HEK293 (cell line): ENCODE results near the gene AKR1C3.
"Not testable (repeated sequence)": the region's sequence is repeated elsewhere in the genome, so short reads cannot be mapped to it uniquely, and the experiment has no call there.

Source experiments
- CTCF ChIA-PET: fragments of 350-600 bp; formaldehyde crosslinking; extraction: SDS; loops from one replicate; lab custom pipeline; 2021; ENCODE audit warnings: antibody characterized with exemption; lab: Yijun Ruan, JAX
- POLR2A ChIA-PET: fragments of 300-600 bp; formaldehyde crosslinking; extraction: SDS; loops from one replicate; lab custom pipeline; 2020; ENCODE audit warnings: antibody characterized with exemption, inconsistent platforms; lab: Yijun Ruan, JAX
- H3K27ac ChIP-seq: fragments of 200-500 bp; sonication (Bioruptor generic); 2 replicates; pipeline ENCODE4 v1.5.1; 2014; ENCODE audit warnings: low read depth, low read length, control low read depth, inconsistent platforms; ENCODE audit errors: extremely low read depth
- H3K36me3 ChIP-seq, 2 experiments: fragments of 200-500 bp in 1 of 2; sonication (Bioruptor generic) in 1 of 2; 1 replicate in 1 of 2; 2 replicates in 1 of 2; pipeline ENCODE4 v1.5.1; 2014 to 2017; ENCODE audit warnings: inconsistent platforms in 2 of 2, low read length in 2 of 2; ENCODE audit not compliant: control insufficient read depth in 2 of 2, insufficient read depth in 1 of 2
- H3K4me1 ChIP-seq: fragments of 200-500 bp; sonication (Bioruptor generic); 2 replicates; pipeline ENCODE4 v1.5.1; 2014; ENCODE audit warnings: mild to moderate bottlenecking, low read length, inconsistent platforms; ENCODE audit not compliant: control insufficient read depth, insufficient read depth
- H3K4me3 ChIP-seq: 2 replicates; pipeline ENCODE4 v1.5.1; 2011; ENCODE audit warnings: low read depth, mild to moderate bottlenecking, control low read depth, low read length, moderate library complexity
- H3K9me3 ChIP-seq: fragments of 200-500 bp; sonication (Bioruptor generic); 2 replicates; pipeline ENCODE4 v1.5.1; 2014; ENCODE audit warnings: low read depth, low read length, inconsistent platforms; ENCODE audit not compliant: control insufficient read depth, insufficient read depth
- BCL11A ChIP-seq: fragments of 450-650 bp; formaldehyde crosslinking; IDR thresholded peaks from 2 replicates; pipeline ENCODE4 v1.5.1; 2016; ENCODE audit warnings: low read depth, missing biosample characterization, missing genetic modification characterization
- KLF7 ChIP-seq: fragments of 450-650 bp; formaldehyde crosslinking; IDR thresholded peaks from 2 replicates; pipeline ENCODE4 v1.5.1; 2016; ENCODE audit warnings: missing biosample characterization, missing genetic modification characterization, borderline replicate concordance
- ZEB2 ChIP-seq: fragments of 450-650 bp; formaldehyde crosslinking; IDR thresholded peaks from 2 replicates; pipeline ENCODE4 v1.5.1; 2016; ENCODE audit warnings: missing biosample characterization, missing genetic modification characterization
- ZNF266 ChIP-seq: fragments of 450-650 bp; formaldehyde crosslinking; IDR thresholded peaks from 2 replicates; pipeline ENCODE4 v1.5.1; 2016; ENCODE audit warnings: missing biosample characterization, missing genetic modification characterization, low read depth
- ZNF311 ChIP-seq: fragments of 450-650 bp; formaldehyde crosslinking; IDR thresholded peaks from 2 replicates; pipeline ENCODE4 v1.5.1; 2017; ENCODE audit warnings: missing biosample characterization, missing genetic modification characterization, borderline replicate concordance
- ZNF555 ChIP-seq: fragments of 450-650 bp; formaldehyde crosslinking; conservative IDR thresholded peaks from 2 replicates; pipeline ENCODE4 v1.5.1; 2017; ENCODE audit warnings: missing biosample characterization, mild to moderate bottlenecking, missing genetic modification characterization, inconsistent platforms
- ZNF654 ChIP-seq: fragments of 450-650 bp; formaldehyde crosslinking; IDR thresholded peaks from 2 replicates; pipeline ENCODE4 v1.5.1; 2016; ENCODE audit warnings: low read depth, missing biosample characterization, missing genetic modification characterization
- ZNF76 ChIP-seq: fragments of 450-650 bp; formaldehyde crosslinking; IDR thresholded peaks from 2 replicates; pipeline ENCODE4; 2016; ENCODE audit warnings: low read depth, missing biosample characterization, missing genetic modification characterization, borderline replicate concordance
- TF ChIP-seq, protein P1 (sequence below): fragments of 450-650 bp; formaldehyde crosslinking; IDR thresholded peaks from 2 replicates; pipeline ENCODE4 v1.5.1; 2017; ENCODE audit warnings: missing biosample characterization, mild to moderate bottlenecking, missing genetic modification characterization, moderate library complexity
- TF ChIP-seq, protein P2 (sequence below): fragments of 450-650 bp; formaldehyde crosslinking; IDR thresholded peaks from 2 replicates; pipeline ENCODE4 v1.5.1; 2016; ENCODE audit warnings: missing biosample characterization, missing genetic modification characterization
- TF ChIP-seq, protein P3 (sequence below): fragments of 450-650 bp; formaldehyde crosslinking; IDR thresholded peaks from 2 replicates; pipeline ENCODE4 v1.5.1; 2016; ENCODE audit warnings: missing biosample characterization, missing genetic modification characterization

AKR1C3 gene

DNA sequence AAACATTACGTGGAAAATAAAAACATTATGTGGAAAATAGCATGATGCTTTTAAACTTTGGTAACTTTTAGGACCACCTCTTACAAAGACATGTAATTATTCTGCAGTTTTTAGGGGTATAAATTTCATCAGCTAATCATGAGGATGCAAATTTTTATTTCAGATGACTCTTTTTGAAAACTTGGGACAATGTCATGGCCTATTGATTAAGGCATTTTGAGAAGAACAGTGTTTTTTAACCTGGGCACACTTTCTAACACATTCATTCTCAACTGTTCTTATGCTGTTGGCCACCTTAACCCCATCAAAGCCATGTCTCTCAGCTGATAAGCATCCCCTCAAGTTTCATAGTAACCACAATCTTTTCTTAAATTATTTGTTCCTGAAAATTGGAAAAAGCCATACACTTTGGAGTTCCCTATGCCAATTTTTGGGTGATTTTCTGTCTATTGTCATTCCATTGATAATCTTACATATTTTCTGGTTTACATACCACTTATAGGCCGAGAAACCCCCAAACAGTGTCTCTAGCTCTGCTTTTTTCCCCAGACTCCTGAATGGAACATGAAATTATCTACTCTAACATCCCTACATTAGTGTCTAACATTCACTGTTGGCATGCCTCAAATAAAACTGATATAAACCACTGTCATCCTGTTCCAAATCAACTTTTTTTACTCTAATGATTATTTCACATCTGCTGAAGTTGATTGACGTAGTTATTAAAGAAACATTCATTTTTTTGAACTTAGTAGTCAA, 14.6 kb downstream of the AKR1C3 start (continued):
- TF ChIP-seq BCL11A (tag by site-specific recombination) = no peak

DNA sequence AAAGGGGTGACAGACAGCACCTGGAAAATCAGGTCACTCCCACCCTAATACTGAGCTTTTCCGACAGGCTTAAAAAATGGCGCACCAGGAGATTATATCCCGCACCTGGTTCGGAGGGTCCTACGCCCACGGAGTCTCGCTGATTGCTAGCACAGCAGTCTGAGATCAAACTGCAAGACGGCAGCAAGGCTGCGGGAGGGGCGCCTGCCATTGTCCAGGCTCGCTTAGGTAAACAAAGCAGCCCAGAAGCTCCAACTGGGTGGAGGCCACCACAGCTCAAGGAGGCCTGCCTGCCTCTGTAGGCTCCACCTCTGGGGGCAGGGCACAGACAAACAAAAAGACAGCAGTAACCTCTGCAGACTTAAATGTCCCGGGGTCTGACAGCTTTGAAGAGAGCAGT, 15.6 kb downstream of the AKR1C3 start:
- H3K4me3 ChIP-seq, H3K36me3 ChIP-seq, H3K27ac ChIP-seq, H3K4me1 ChIP-seq, CTCF ChIA-PET, POLR2A ChIA-PET, H3K9me3 ChIP-seq: not testable (repeated sequence)

DNA sequence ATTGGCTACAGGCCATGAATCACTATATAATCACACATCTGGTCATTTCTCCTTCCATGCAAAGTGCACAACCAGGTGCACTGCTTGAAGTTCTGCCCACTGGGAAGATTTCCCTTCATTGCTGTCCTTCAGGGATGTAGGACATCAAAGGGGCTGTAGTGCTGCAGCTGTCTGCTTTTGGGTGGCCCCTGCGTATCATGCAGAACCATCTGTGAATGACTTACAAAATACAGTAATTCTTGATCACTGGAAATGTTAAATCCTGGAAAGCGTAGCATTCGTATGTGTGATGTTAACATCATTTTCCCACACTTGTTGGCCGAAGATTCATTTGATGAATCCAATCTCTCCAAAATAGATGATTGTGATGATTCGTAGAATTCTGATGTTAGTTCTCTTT, 22.4 kb downstream of the AKR1C3 start:
- H3K4me3 ChIP-seq = no peak overlapping the region
- H3K4me1 ChIP-seq = no peaks in the 10 kb centered on the region
- H3K27ac ChIP-seq = no peak overlapping the region
- ChIA-PET POLR2A (no interaction called here), CTCF (no interaction called here)
- no peaks in the 10 kb centered on the region for H3K9me3 ChIP-seq
- TF ChIP-seq ZNF654 = no peak
- no peak for TF ChIP-seq ZNF76
- TF ChIP-seq ZNF266 (tag by site-specific recombination) = no peak
- TF ChIP-seq KLF7 (tag by site-specific recombination) = no peak
- TF ChIP-seq, protein P1, sequence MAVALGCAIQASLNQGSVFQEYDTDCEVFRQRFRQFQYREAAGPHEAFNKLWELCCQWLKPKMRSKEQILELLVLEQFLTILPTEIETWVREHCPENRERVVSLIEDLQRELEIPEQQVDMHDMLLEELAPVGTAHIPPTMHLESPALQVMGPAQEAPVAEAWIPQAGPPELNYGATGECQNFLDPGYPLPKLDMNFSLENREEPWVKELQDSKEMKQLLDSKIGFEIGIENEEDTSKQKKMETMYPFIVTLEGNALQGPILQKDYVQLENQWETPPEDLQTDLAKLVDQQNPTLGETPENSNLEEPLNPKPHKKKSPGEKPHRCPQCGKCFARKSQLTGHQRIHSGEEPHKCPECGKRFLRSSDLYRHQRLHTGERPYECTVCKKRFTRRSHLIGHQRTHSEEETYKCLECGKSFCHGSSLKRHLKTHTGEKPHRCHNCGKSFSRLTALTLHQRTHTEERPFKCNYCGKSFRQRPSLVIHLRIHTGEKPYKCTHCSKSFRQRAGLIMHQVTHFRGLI (tag by site-specific recombination) = no peak
- TF ChIP-seq, protein P2, sequence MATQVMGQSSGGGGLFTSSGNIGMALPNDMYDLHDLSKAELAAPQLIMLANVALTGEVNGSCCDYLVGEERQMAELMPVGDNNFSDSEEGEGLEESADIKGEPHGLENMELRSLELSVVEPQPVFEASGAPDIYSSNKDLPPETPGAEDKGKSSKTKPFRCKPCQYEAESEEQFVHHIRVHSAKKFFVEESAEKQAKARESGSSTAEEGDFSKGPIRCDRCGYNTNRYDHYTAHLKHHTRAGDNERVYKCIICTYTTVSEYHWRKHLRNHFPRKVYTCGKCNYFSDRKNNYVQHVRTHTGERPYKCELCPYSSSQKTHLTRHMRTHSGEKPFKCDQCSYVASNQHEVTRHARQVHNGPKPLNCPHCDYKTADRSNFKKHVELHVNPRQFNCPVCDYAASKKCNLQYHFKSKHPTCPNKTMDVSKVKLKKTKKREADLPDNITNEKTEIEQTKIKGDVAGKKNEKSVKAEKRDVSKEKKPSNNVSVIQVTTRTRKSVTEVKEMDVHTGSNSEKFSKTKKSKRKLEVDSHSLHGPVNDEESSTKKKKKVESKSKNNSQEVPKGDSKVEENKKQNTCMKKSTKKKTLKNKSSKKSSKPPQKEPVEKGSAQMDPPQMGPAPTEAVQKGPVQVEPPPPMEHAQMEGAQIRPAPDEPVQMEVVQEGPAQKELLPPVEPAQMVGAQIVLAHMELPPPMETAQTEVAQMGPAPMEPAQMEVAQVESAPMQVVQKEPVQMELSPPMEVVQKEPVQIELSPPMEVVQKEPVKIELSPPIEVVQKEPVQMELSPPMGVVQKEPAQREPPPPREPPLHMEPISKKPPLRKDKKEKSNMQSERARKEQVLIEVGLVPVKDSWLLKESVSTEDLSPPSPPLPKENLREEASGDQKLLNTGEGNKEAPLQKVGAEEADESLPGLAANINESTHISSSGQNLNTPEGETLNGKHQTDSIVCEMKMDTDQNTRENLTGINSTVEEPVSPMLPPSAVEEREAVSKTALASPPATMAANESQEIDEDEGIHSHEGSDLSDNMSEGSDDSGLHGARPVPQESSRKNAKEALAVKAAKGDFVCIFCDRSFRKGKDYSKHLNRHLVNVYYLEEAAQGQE (tag by site-specific recombination) = no peak
- no peak for TF ChIP-seq ZEB2 (tag by site-specific recombination)
- TF ChIP-seq, protein P3, sequence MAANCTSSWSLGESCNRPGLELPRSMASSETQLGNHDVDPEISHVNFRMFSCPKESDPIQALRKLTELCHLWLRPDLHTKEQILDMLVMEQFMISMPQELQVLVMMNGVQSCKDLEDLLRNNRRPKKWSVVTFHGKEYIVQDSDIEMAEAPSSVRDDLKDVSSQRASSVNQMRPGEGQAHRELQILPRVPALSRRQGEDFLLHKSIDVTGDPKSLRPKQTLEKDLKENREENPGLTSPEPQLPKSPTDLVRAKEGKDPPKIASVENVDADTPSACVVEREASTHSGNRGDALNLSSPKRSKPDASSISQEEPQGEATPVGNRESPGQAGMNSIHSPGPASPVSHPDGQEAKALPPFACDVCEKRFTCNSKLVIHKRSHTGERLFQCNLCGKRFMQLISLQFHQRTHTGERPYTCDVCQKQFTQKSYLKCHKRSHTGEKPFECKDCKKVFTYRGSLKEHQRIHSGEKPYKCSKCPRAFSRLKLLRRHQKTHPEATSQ (tag by site-specific recombination) = no peak
- no peak for TF ChIP-seq ZNF555 (tag by site-specific recombination)
- no peaks in the 10 kb centered on the region for H3K36me3 ChIP-seq

DNA sequence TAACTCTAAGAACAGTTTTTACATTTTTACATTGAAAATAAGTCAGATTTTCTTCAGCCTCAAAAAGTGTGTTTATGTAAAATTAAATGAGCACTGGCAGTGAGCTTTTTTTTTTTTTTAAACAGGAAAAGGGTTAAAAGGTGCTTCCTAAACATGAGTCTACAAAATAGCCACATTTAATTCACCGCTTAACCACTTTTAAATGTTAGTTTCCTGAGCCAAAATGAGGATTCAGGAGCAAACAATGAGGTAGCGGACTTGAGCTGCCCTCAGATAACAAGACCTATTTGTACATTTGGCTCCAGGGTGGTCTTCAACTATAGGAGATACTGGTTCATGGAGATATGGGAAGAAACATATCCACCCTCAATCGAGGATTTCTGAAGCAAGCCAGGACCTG, 22.8 kb downstream of the AKR1C3 start:
- no peak overlapping the region for H3K4me3 ChIP-seq
- TF ChIP-seq ZNF311 (tag by site-specific recombination) = no peak
- no peaks in the 10 kb centered on the region for H3K9me3 ChIP-seq
- no peaks in the 10 kb centered on the region for H3K36me3 ChIP-seq
- ChIA-PET CTCF (no interaction called here), POLR2A (no interaction called here)
- no peak overlapping the region for H3K27ac ChIP-seq
- no peaks in the 10 kb centered on the region for H3K4me1 ChIP-seq
